Osteocyte (in vitro differentiated cells): ENCODE results near the gene ATXN7. TPM values are rescaled to one million over a fixed set of nuclear protein-coding genes. Genes with fewer than 3 reads are reported as not detected.

Experiments
- DNase-seq: peaks from one replicate; pipeline ENCODE4 v3.0.0; 2021; ENCODE audit warnings: mixed read lengths; ENCODE audit not compliant: unreplicated experiment; ENCODE audit errors: extremely low spot score
- H3K27ac Mint-ChIP-seq: one replicate; pipeline ENCODE4 v1.8.0; 2021; ENCODE audit warnings: mild to moderate bottlenecking, mixed read lengths; ENCODE audit not compliant: unreplicated experiment
- H3K27me3 Mint-ChIP-seq: one replicate; pipeline ENCODE4 v1.8.0; 2021; ENCODE audit warnings: mixed read lengths; ENCODE audit not compliant: unreplicated experiment
- H3K36me3 Mint-ChIP-seq: one replicate; pipeline ENCODE4 v1.8.0; 2021; ENCODE audit warnings: mixed read lengths; ENCODE audit not compliant: unreplicated experiment
- H3K4me1 Mint-ChIP-seq: one replicate; pipeline ENCODE4 v1.8.0; 2021; ENCODE audit warnings: mixed read lengths; ENCODE audit not compliant: unreplicated experiment
- H3K4me3 Mint-ChIP-seq: one replicate; pipeline ENCODE4 v1.8.0; 2021; ENCODE audit warnings: mild to moderate bottlenecking, moderate library complexity, mixed read lengths; ENCODE audit not compliant: unreplicated experiment
- H3K9me3 Mint-ChIP-seq: one replicate; pipeline ENCODE4 v1.8.0; 2021; ENCODE audit warnings: mixed read lengths; ENCODE audit not compliant: unreplicated experiment
- total RNA-seq: library from RNA; stranded (reverse); gene quantifications from 2 replicates; pipeline ENCODE4 v1.2.1, GENCODE V29; 2021
- TF ChIP-seq, protein P1 (sequence below): fragments of 200-600 bp; sonication (generic); IDR thresholded peaks from 2 replicates; pipeline ENCODE4 v1.5.0; 2021; ENCODE audit warnings: antibody characterized with exemption, mild to moderate bottlenecking, moderate library complexity

ATXN7 gene
- total RNA-seq, 1 donor from 2014 or later, result 22.7 TPM

- H3K4me1 Mint-ChIP-seq, result peaks cover 22% of the 10 kb centered on the region
- DNase-seq, result no peak
Observed at GRCh38 chr3:63864008-63864964, 619 bp downstream of the ATXN7 start.

GRCh38 chr3:63864965-63865327 is 1.3 kb downstream of the ATXN7 start:
- no peak for DNase-seq
- Mint-ChIP-seq H3K27ac (peak overlapping the region; percentile 83), H3K4me1 (peaks cover 22% of the 10 kb centered on the region), H3K4me3 (peak overlapping the region; percentile 75), H3K36me3 (peaks cover 2% of the 10 kb centered on the region), H3K27me3 (no peaks in the 10 kb centered on the region), H3K9me3 (no peaks in the 10 kb centered on the region)
- TF ChIP-seq, protein P1, sequence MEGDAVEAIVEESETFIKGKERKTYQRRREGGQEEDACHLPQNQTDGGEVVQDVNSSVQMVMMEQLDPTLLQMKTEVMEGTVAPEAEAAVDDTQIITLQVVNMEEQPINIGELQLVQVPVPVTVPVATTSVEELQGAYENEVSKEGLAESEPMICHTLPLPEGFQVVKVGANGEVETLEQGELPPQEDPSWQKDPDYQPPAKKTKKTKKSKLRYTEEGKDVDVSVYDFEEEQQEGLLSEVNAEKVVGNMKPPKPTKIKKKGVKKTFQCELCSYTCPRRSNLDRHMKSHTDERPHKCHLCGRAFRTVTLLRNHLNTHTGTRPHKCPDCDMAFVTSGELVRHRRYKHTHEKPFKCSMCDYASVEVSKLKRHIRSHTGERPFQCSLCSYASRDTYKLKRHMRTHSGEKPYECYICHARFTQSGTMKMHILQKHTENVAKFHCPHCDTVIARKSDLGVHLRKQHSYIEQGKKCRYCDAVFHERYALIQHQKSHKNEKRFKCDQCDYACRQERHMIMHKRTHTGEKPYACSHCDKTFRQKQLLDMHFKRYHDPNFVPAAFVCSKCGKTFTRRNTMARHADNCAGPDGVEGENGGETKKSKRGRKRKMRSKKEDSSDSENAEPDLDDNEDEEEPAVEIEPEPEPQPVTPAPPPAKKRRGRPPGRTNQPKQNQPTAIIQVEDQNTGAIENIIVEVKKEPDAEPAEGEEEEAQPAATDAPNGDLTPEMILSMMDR, result no peak

More at GRCh38 chr3:63864008-63864964, 619 bp downstream of the ATXN7 start:
- H3K27me3 Mint-ChIP-seq, result no peaks in the 10 kb centered on the region
- peak overlapping the region; percentile 75 for H3K4me3 Mint-ChIP-seq
- H3K9me3 Mint-ChIP-seq, result no peaks in the 10 kb centered on the region
- H3K36me3 Mint-ChIP-seq, result peaks cover 2% of the 10 kb centered on the region
- peak overlapping the region; percentile 83 for H3K27ac Mint-ChIP-seq
- TF ChIP-seq, protein P1, result no peak

GRCh38 chr3:63867225-63867624 is 3.6 kb downstream of the ATXN7 start:
- Mint-ChIP-seq H3K4me3 (no peak overlapping the region), H3K36me3 (peaks cover 2% of the 10 kb centered on the region), H3K27me3 (no peaks in the 10 kb centered on the region), H3K4me1 (peaks cover 23% of the 10 kb centered on the region), H3K27ac (no peak overlapping the region), H3K9me3 (no peaks in the 10 kb centered on the region)
- TF ChIP-seq, protein P1, result no peak
- DNase-seq, result no peak

DNA sequence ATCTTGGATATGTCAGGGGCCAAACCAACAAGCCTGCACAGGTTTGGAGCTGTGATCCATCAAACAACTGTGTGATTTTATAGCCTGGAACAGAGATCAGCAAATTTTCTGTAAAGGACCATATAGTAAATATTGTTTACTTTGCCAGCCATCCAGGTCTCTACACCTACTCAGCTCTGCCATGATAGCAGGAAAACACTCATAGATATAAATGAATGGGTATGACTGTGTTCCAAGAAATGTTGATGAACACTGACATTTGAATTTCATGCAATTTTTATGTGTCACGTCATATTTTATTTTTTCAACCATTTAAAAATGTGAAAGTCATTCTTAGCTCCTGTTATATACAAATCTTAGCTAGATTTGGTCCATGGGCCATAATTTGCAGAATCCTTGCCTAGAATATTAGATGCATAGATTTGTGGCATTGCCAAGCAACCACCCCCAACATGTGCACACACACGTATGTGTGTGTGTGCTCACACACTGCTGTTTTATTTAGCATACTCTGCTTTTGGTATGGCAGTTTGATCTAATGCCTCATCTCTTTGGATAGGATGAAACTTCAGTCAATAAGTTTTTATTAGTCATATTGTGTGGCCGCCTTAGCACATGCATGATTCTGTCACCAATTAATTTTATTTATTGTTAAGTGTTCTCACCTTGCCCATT is 6.4 kb downstream of the ATXN7 start:
- no peak for DNase-seq
- peaks cover 10% of the 10 kb centered on the region for H3K4me1 Mint-ChIP-seq

More for the DNA sequence above, 6.4 kb downstream of the ATXN7 start:
- Mint-ChIP-seq H3K27ac (no peak overlapping the region), H3K27me3 (no peaks in the 10 kb centered on the region), H3K4me3 (no peak overlapping the region), H3K9me3 (no peaks in the 10 kb centered on the region), H3K36me3 (peaks cover 2% of the 10 kb centered on the region)
- TF ChIP-seq, protein P1, result no peak
